Astrocyte (in vitro differentiated cells and primary cell): ENCODE data around the gene MAG. TPM values are rescaled to one million over a fixed set of nuclear protein-coding genes. Genes with fewer than 3 reads are reported as not detected.

ENCODE experiments used
- DNase-seq: peaks from one replicate; pipeline ENCODE4 v3.0.0-alpha.2; 2010; ENCODE audit warnings: low read depth
- FAIRE-seq: peaks from 2 replicates; lab custom pipeline; 2011; peaks lifted over from hg19 to GRCh38; lab: Jason Lieb, UNC
- H2AFZ ChIP-seq: 2 replicates; pipeline ENCODE4 v1.6.0; 2012; ENCODE audit warnings: low read depth, low read length, inconsistent platforms
- H3K27ac ChIP-seq: 2 replicates; pipeline ENCODE4 v1.5.1; 2011; ENCODE audit warnings: low read depth, low read length, inconsistent platforms
- H3K27me3 ChIP-seq: 2 replicates; pipeline ENCODE4 v1.6.0; 2011; ENCODE audit warnings: low read length, inconsistent platforms; ENCODE audit not compliant: insufficient read depth
- H3K36me3 ChIP-seq: 2 replicates; pipeline ENCODE4 v1.5.1; 2011; ENCODE audit warnings: low read length, inconsistent platforms; ENCODE audit not compliant: insufficient read depth
- H3K4me1 ChIP-seq: 2 replicates; pipeline ENCODE4 v1.5.1; 2011; ENCODE audit warnings: low read length, inconsistent platforms; ENCODE audit not compliant: insufficient read depth
- H3K4me2 ChIP-seq: 2 replicates; pipeline ENCODE4 v1.6.0; 2012; ENCODE audit warnings: low read length, inconsistent platforms
- H3K4me3 ChIP-seq: 2 replicates; pipeline ENCODE4 v1.5.1; 2011; ENCODE audit warnings: low read depth, mild to moderate bottlenecking, low read length, inconsistent platforms; ENCODE audit not compliant: insufficient read depth
- H3K79me2 ChIP-seq: 2 replicates; pipeline ENCODE4 v1.6.0; 2012; ENCODE audit warnings: mild to moderate bottlenecking, low read length, inconsistent platforms; ENCODE audit not compliant: insufficient read depth
- H3K9ac ChIP-seq: 2 replicates; pipeline ENCODE4 v1.6.0; 2012; ENCODE audit warnings: mild to moderate bottlenecking, low read length, inconsistent platforms
- H3K9me3 ChIP-seq: 2 replicates; pipeline ENCODE4 v1.5.1; 2012; ENCODE audit warnings: low read depth, mild to moderate bottlenecking, low read length, inconsistent platforms; ENCODE audit not compliant: insufficient read depth
- H4K20me1 ChIP-seq: 2 replicates; pipeline ENCODE4 v1.6.0; 2012; ENCODE audit warnings: low read length, inconsistent platforms; ENCODE audit not compliant: insufficient read depth
- H3K27ac Mint-ChIP-seq: one replicate; pipeline ENCODE4 v1.8.0; 2021; ENCODE audit warnings: mild to moderate bottlenecking, mixed read lengths; ENCODE audit not compliant: unreplicated experiment
- H3K27me3 Mint-ChIP-seq: one replicate; pipeline ENCODE4 v1.8.0; 2021; ENCODE audit warnings: low read depth, mixed read lengths; ENCODE audit not compliant: unreplicated experiment
- H3K36me3 Mint-ChIP-seq: one replicate; pipeline ENCODE4 v1.8.0; 2021; ENCODE audit warnings: low read depth, mixed read lengths; ENCODE audit not compliant: unreplicated experiment
- H3K4me1 Mint-ChIP-seq: one replicate; pipeline ENCODE4 v1.8.0; 2021; ENCODE audit warnings: low read depth, mixed read lengths; ENCODE audit not compliant: unreplicated experiment
- H3K4me3 Mint-ChIP-seq: one replicate; pipeline ENCODE4 v1.8.0; 2021; ENCODE audit warnings: mild to moderate bottlenecking, moderate library complexity, mixed read lengths; ENCODE audit not compliant: unreplicated experiment
- H3K9me3 Mint-ChIP-seq: one replicate; pipeline ENCODE4 v1.8.0; 2021; ENCODE audit warnings: mild to moderate bottlenecking, mixed read lengths; ENCODE audit not compliant: unreplicated experiment
- CTCF ChIP-seq: IDR thresholded peaks from 2 replicates; pipeline ENCODE4 v1.5.1; 2011; ENCODE audit warnings: low read depth, mild to moderate bottlenecking, inconsistent platforms, low read length, moderate library complexity; ENCODE audit not compliant: insufficient read depth
- EZH2 ChIP-seq: IDR thresholded peaks from 2 replicates; pipeline ENCODE4 v1.6.1; 2012; ENCODE audit warnings: mild to moderate bottlenecking, low read length, inconsistent platforms; ENCODE audit not compliant: insufficient read depth
- total RNA-seq: library from RNA; stranded (reverse); gene quantifications from 2 replicates; pipeline ENCODE4 v1.2.1, GENCODE V29; 2021

The MAG gene
- total RNA-seq, 1 donor from 2014 or later, result not detected

- FAIRE-seq (no peak), DNase-seq (no peak)
- Histone ChIP-seq H3K27ac (no peak overlapping the region), H3K4me1 (no peaks in the 10 kb centered on the region), H3K9ac (no peak overlapping the region), H3K27me3 (peaks cover 3% of the 10 kb centered on the region), H2AFZ (no peak overlapping the region), H3K36me3 (no peaks in the 10 kb centered on the region), H3K79me2 (no peaks in the 10 kb centered on the region), H3K4me2 (no peak overlapping the region), H3K9me3 (no peaks in the 10 kb centered on the region), H3K4me3 (no peak overlapping the region), H4K20me1 (no peaks in the 10 kb centered on the region)
- peaks cover 3% of the 10 kb centered on the region for H3K4me1 Mint-ChIP-seq
- no peak overlapping the region for H3K27ac Mint-ChIP-seq
- H3K9me3 Mint-ChIP-seq, result no peaks in the 10 kb centered on the region
- peaks cover 55% of the 10 kb centered on the region for H3K27me3 Mint-ChIP-seq
- no peak for TF ChIP-seq EZH2
- no peak for TF ChIP-seq CTCF
- H3K4me3 Mint-ChIP-seq, result no peak overlapping the region
- H3K36me3 Mint-ChIP-seq, result no peaks in the 10 kb centered on the region
Measured at GRCh38 chr19:35348911-35349611, 57.1 kb downstream of the MAG start.

DNA sequence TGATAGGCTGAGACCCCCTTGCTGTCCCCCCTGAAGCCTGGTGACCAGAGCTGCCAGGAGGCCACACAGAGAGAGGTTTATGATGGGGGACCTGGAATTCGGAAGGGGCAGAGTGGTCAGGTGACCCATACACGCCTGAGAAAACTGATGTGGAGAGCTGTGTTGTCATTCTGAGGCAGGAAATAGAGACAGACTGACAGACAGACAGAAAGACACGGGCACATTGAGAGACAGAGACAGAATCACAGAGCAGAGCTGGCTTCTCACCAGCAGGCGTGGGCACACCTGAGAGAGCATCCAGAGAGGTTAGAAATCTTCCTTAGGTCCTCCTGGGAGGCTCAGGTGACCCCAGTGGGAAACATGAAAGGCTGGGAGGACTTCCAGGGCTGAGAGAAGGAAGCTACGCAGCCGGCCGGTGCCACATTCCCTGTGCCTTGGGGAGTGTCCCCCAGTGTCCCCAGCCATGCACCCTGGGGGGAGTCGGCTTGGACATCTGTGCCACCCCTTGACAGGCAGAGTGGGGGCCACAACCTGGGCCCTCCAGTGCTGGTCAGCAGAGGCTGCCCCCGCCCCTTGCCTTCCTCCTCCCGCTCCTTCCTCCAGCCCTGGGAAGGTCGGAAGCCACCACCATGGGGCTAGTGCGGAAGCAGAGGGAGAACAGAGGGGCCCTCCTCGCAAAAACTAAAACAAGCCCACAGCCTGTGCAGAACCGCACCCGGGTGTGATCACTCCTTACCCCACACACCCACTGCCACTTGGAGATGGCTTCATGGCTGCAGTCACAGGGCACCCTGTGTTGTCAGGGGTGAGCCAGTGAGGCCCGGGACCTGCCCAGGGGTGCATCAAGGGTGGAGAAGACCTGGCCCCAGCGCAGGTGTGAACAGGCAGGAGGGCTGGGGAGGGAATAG is 57.9 kb downstream of the MAG start:
- H3K27ac ChIP-seq, result no peak overlapping the region
- Mint-ChIP-seq H3K27me3 (peaks cover 51% of the 10 kb centered on the region), H3K4me3 (no peak overlapping the region), H3K9me3 (no peaks in the 10 kb centered on the region), H3K27ac (no peak overlapping the region), H3K4me1 (peaks cover 3% of the 10 kb centered on the region), H3K36me3 (no peaks in the 10 kb centered on the region)
- no peaks in the 10 kb centered on the region for H3K4me1 ChIP-seq
- no peak overlapping the region for H2AFZ ChIP-seq
- no peaks in the 10 kb centered on the region for H3K9me3 ChIP-seq
- no peaks in the 10 kb centered on the region for H3K79me2 ChIP-seq
- no peaks in the 10 kb centered on the region for H4K20me1 ChIP-seq
- DNase-seq (no peak), FAIRE-seq (no peak)
- H3K27me3 ChIP-seq, result peaks cover 3% of the 10 kb centered on the region
- no peak overlapping the region for H3K4me2 ChIP-seq
- no peaks in the 10 kb centered on the region for H3K36me3 ChIP-seq
- H3K4me3 ChIP-seq, result no peak overlapping the region
- no peak overlapping the region for H3K9ac ChIP-seq
- TF ChIP-seq CTCF (no peak), EZH2 (no peak)
